ENCODE results near the gene ITK.

GRCh38 chr5:157193699-157194424, 13.2 kb downstream of the ITK start:
- no peak for TF ChIP-seq CTCF (conservative IDR thresholded peaks at IDR 0.05; ENCODE audit: low read length)
- no peak for TF ChIP-seq EZH2phosphoT487 (IDR thresholded peaks at IDR 0.05; ENCODE audit: borderline replicate concordance)

All from Loucy (cell line).